RWPE1 (cell line): ENCODE results near the gene TTK.
A peak's percentile ranks its signal among the peaks of the same experiment; 100 is the strongest.

Experiments
- CTCF ChIA-PET: fragments of 350-600 bp; sonication (Branson Sonifier 250); formaldehyde crosslinking; extraction: SDS; loops from one replicate; lab custom pipeline; 2021; lab: Yijun Ruan, JAX
- POLR2A ChIA-PET: fragments of 400-600 bp; formaldehyde crosslinking; extraction: SDS; loops from one replicate; lab custom pipeline; 2020; ENCODE audit warnings: antibody characterized with exemption; ENCODE audit not compliant: low non-redundant PET; lab: Yijun Ruan, JAX
- DNase-seq: peaks from one replicate; pipeline ENCODE4 v3.0.0; 2012; ENCODE audit warnings: low spot score
- H3K27ac ChIP-seq: fragments of 450-650 bp; 2 replicates; pipeline ENCODE4 v1.5.1; 2017
- TF ChIP-seq, protein P1 (sequence below): fragments of 450-650 bp; conservative IDR thresholded peaks from 2 replicates; pipeline ENCODE4 v1.5.1; 2017; ENCODE audit warnings: low read depth, mild to moderate bottlenecking

Gene TTK

DNA sequence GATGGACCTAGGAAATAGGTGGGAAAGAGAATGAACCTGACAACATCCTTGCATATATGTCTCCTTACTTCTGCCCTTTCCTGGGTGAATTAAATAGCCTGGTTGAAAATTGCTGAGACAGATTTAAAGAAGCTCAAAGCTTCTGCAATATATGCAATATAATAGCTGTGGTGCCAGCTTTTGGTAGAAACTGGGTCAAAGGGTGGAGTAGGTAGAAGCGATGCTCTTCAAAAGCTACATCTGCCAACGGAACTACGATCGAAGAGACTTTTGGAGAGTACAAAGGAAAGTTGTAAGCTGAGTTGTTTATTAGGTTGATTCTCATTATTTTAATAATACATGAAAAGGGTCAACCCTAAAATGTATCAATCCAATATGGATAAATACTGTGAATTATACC lies 22.8 kb upstream of the TTK start:
- no peak for DNase-seq
- TF ChIP-seq, protein P1, sequence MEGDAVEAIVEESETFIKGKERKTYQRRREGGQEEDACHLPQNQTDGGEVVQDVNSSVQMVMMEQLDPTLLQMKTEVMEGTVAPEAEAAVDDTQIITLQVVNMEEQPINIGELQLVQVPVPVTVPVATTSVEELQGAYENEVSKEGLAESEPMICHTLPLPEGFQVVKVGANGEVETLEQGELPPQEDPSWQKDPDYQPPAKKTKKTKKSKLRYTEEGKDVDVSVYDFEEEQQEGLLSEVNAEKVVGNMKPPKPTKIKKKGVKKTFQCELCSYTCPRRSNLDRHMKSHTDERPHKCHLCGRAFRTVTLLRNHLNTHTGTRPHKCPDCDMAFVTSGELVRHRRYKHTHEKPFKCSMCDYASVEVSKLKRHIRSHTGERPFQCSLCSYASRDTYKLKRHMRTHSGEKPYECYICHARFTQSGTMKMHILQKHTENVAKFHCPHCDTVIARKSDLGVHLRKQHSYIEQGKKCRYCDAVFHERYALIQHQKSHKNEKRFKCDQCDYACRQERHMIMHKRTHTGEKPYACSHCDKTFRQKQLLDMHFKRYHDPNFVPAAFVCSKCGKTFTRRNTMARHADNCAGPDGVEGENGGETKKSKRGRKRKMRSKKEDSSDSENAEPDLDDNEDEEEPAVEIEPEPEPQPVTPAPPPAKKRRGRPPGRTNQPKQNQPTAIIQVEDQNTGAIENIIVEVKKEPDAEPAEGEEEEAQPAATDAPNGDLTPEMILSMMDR = no peak
- no peak overlapping the region for H3K27ac ChIP-seq
- POLR2A ChIA-PET = no interaction called here
- CTCF ChIA-PET = interaction anchor here (0.7 to 0.9 kb wide), 2 partner anchors 32 to 112 kb away, joined by 3 to 4 read pairs; no protein-coding TSS in a partner anchor

DNA sequence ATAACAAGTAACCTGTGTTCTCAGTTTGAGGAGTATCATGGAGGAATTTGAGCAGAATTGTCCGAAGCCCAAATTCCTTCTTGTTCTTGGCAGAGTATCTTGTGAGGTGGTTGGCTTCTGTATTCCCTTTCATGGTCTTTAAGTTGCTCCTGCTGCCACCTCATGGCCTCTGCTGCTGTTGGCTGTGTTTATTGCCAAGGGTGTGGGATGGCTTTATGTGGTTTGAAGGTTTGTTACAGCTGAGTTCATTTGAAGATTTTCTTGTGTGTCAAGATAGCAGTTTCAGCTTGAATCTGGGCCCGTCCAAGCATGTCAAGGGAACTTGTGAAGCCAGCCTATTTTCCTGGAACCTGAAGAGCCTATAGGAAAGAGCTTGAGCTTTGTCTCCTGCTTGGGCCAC lies 20.2 kb upstream of the TTK start:
- DNase-seq = peak; percentile 26
- H3K27ac ChIP-seq = no peak overlapping the region
- ChIA-PET POLR2A (no interaction called here), CTCF (interaction anchor here (0.7 to 1.0 kb wide), 2 partner anchors 19 to 37 kb away, joined by 3 to 4 read pairs; no protein-coding TSS in a partner anchor)
- TF ChIP-seq, protein P1 = no peak

DNA sequence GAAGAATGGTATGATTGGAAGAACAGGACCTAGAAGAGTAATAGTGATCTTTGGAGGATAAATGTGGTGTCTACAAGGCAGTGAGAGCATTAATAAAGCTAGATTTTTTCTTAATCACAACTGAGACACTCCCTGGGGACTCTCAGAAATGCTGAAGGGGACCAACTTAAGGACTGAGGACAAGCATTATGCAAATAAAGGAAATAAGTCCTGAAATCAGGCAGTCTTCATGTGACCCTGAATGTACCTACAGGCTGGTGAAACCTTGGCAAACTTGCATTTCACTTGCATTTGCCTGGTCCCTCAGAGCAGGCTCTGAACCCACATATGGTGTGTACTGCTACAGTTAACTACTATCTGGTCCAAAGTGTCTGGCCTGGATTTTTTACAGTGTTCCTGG lies 19.3 kb upstream of the TTK start:
- ChIA-PET CTCF (interaction anchor here (1.0 kb wide), 1 partner anchor 38 kb away, joined by 4 read pairs; no protein-coding TSS in a partner anchor), POLR2A (no interaction called here)
- no peak overlapping the region for H3K27ac ChIP-seq
- TF ChIP-seq, protein P1 = no peak
- no peak for DNase-seq

DNA sequence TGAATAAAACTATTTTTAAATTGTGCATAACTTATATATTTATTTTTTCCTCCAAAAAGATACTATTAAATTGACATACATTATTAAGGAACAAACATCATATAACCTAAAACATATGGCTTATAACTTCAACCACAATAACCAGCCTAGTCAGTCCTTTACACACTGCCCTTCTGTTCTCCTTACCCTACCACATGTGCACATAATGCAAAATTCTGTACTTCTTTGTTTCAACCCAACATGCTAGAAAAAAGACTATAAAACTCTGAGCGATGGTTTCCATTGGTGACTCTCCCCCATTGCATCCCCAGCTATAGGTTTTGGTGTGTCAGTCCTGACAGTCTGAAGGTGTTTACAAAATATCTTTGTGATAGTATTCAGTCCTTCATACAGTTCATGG lies 14.8 kb upstream of the TTK start:
- DNase-seq = no peak
- TF ChIP-seq, protein P1 = no peak
- ChIA-PET CTCF (interaction anchor here (0.6 kb wide), 1 partner anchor 873 kb away, joined by 3 read pairs; no protein-coding TSS in a partner anchor), POLR2A (no interaction called here)
- no peak overlapping the region for H3K27ac ChIP-seq

DNA sequence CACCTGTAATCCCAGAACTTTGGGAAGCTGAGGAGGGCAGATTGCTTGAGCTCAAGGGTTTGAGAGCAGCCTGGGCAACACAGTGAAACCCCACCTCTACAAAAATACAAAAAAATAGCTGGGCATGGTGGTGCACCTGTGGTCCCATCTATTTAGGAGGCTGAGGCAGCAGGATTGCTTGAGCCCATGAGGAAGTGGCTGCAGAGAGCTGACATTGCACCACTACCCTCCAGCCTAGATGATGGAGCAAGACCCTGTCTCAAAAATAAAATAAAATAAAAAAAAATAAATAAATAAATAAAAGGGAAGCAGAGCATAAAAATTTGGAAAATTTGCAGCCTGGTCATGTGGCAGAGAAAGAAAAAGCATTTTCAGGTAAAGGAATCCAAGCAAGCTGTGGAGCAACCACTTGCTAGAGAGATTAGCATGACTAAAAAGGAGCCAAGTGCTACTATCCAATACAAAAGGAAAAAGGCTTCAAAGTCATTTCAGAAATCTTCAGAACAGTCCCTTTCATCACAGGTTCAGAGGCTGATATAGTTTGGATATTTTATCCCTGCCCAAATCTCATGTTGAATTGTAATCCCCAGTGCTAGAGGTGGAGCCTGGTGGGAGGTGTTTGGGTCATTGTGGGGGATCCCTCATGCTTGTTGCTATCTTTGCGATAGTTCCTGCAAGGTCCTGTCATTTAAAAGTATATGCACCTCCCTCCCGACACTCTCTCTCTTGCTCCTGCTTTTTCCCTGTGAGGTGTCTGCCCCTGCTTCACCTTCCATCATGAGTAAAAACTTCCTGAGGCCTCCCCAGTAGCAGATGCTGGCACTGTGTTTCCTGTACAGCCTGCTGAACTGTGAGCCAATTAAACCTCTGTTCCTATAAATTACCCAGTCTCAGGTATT lies 11.2 kb upstream of the TTK start:
- H3K27ac ChIP-seq = no peak overlapping the region
- TF ChIP-seq, protein P1 = no peak
- CTCF ChIA-PET = interaction anchor here (0.6 kb wide), 1 partner anchor 32 kb away, joined by 3 read pairs; no protein-coding TSS in a partner anchor
- POLR2A ChIA-PET = no interaction called here
- no peak for DNase-seq

DNA sequence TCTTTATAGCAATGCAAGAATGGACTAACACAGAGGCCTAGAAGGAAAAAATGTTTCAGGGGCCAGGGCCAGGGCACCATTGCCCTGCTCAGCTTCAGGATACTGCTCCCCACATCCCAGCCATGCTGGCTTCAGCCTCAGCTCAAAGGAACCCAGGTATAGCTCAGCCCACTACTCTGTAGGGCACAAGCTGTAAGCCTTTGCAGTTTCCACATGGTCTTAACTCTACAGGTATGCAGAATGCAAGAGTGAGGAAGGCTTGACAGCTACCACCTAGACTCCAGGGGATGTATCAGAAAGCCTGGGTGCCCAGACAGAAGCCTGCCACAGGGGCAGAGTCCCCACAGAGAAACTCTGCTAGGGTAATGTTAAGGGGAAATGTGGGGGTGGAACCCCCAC lies 10.5 kb upstream of the TTK start:
- H3K27ac ChIP-seq = no peak overlapping the region
- POLR2A ChIA-PET = no interaction called here
- no peak for DNase-seq
- CTCF ChIA-PET = no interaction called here
- TF ChIP-seq, protein P1 = no peak
